NCI-H1092 (cell line): ENCODE results near the gene LY86.

Experiments
- DNase-seq: peaks from one replicate; lab custom pipeline; 2025; lab: John Stamatoyannopoulos, UW

The LY86 gene

DNA sequence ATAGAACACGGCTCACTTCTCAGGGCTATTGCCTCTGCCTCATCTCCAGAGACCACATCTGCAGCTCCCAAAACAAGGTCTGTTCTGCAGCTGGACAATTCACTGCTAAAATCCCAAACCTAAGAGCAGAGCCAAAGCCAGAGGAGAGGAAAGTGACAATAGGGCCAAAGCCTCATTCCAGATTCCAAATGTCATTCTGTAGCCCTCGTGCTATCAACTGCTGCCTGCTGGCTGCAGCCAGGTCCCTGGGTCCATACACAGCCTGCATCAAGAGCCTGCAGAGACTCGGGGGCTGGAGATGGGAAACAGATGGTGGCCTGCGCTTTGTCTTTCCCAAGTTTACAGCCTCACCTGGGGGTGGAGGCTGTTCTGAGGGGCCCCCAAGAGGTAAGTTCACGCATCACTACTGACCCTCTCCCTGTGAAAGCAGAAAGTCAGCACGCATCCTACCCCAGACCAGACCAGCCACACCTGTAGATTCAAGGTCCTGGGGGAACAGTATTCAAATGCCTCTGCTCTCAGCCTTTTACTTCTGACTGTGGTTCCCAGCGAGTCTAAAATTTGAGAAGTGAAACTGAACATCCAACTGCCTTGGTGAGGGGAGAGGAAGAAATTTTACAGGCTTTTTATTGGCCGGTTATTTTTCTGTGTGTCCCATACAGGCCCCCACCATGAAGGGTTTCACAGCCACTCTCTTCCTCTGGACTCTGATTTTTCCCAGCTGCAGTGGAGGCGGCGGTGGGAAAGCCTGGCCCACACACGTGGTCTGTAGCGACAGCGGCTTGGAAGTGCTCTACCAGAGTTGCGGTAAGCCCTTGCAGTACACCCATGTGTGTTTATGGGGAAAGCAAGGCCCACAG lies at the start of gene LY86:
TSS of gene LY86 (plus strand) at position 657 of the 860 bp plus-strand sequence. CDS start at position 672, 15 bp downstream.
- no peak for DNase-seq

DNA sequence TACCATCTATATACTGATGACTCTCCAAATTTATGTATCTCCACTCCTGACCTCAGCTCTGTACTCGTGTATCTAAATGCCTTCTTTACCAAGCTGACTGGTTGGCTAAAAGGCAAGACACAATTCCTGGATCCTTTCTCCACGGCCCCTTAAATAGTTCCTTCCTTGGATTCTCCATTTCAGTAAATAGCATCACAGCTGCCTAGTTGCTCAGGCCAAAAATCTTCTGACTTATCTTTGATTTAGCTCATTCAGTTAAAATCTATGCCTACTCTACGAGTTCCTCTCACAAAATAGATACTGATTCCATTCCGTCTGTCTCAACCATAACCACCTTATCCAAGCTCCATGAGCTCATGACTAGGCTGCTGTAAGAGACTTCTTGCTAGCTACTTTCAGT lies 49.5 kb upstream of the LY86 start:
- no peak for DNase-seq

DNA sequence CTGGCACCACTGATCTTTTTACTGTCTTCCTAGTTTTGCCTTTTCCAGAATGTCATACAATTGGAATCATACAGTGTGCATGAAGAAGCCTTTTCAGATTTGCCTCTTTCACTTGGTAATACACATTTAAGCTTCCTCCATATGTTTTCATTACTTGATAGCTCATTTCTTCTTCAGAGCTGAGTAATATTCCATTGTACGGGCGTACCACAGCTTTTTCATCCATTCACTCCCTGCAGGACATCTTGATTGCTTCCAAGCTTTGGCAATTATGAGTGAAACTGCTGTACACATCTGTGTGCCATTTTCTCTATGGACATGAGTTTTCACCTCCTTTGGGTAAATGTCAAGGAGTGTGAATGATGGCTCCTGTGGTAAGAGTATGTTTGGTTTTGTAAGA lies 46.2 kb upstream of the LY86 start:
- DNase-seq, result no peak

GRCh38 chr6:6543181-6543879 lies 45.2 kb upstream of the LY86 start:
- DNase-seq, result no peak

DNA sequence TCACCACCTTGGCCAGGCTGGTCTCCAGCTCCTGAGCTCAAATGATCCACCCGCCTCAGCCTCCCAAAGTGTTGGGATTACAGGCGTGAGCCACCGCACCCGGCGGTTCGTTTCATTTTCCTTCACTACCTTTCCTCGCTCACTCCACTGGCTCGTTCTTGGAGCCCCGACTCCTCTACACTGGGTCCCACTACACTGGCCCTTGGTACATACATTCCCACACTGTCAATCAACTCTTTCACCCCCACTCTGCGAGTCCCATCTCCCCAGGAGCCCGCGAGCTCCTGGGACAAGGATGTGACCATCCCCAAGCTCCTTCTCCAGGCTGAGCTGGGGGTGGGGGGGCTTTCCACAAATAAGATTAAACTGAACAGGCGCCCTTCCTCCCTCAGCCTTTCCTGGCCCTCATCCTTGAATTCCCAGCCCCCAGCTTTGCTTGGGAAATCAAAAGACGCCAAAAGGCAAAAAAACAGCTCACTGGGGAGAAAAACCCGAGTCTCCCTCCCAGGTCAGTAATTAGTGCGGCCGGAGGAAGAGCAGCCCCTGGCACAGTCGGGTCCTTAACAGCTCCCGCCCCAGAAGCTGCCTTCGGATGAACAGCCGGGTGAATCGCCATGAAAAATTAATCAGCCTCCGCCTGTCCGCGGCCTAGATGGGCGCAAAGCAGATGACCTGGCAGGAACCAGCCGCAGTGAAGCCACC lies 42.8 kb upstream of the LY86 start:
- no peak for DNase-seq

DNA sequence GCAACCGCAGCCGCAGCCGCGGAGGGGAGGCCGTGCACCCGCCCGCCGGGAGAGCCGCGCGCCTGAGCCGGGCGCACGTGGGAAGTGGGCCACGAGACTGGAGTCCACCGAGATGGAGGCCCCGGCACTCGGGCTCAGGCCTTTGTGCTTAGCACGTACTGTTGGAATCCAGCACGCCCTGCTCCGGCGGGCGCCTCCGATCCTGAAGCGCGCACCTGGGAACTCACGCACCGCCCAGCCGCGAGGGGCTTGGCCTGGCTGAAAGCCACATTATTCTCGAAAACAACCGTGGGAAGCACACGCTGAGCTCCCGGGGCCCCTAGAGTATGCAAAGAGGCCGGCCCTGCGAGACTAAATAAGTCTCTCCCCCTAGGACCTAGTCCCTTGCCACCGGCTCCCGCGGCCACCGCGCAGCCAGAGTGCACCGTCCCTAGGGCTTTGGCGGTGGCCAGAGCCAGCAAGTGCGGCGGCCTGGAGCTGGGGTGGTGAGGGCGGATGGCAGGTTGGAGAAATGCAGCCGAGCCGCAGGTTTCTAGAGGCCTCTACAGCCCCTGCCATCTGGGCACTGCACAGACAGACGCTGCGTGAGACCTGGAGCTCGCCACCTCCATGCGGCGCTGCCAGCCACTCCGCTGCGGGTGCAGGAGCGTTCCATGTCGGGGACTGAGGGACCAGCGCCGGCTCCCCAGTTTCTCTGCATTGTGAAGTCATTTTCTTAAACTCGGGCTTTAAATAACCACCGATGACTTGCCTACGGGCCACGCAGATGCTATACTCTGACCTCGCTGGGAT lies 42.0 kb upstream of the LY86 start:
- no peak for DNase-seq

GRCh38 chr6:6547110-6547879 lies 41.2 kb upstream of the LY86 start:
- no peak for DNase-seq

- DNase-seq, result no peak
Measured at GRCh38 chr6:6556161-6556737, 32.3 kb upstream of the LY86 start.

DNA sequence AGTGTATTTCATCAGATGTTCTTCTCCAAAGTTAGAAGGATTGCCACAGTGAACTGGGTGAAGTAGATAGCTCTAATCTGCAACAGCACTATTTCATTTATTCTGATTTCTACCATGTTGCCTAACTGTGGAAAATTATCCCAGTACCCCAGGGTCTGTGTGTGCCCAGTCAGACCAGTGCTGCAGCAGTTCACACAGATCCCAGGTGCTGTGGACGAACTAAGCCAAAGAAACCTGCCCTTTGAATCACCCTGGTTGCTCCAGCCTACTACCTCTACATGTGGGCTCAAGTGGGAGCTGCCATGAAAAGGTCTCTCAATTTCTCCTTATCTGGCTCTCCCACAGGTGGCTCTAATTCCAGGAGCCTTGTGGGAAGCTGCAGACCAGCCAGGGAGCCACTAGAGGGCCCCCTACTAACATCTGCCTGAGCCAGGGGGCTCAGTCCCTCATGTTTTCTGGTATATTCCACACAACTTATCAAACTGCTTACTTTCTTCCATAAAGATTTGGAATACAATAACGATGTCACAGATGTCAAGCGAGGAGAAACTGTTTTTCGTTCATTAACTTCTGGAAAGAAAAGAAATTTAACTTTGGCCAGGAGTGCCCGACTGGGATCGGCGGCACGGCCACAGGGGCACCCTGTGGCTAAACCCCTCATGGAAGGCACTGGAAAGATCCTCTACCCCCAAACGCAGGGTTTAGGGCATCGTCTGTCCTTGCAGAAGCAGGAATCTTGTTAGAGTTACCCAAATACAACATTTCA lies 31.6 kb upstream of the LY86 start:
- DNase-seq, result no peak

DNA sequence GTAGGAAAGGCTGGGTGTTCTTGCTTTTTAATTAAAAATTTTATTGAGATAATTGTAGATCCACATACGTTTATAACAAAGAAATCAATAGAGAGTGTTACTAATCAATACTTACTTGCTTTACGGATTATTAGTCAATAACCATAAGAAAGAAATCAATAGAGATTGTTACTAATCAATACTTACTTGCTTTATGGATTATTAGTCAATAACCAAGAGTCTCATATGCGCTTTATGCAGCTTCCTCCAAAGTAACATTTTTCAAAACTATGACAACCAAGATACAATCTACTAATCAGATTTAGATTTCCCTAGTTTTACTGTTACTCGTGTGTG lies 31.0 kb upstream of the LY86 start:
- no peak for DNase-seq

DNA sequence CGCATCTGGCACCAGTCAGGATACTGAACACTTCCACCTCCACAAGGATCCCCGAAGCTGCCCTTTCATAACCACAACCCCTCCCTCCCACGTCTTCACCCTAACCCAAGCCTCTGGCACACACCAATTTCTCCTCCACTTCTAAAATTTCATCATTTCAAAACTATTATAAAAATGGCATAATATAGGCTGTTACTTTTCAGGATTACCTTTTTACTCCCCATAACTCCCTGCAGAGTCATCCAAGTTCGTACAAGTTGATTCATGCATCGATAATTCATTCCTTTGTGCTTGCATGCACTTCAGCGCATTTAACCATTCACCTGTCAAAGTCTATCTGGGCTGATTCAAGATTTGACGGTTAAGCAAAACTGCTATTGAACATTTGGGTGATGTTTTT lies 30.6 kb upstream of the LY86 start:
- no peak for DNase-seq

DNA sequence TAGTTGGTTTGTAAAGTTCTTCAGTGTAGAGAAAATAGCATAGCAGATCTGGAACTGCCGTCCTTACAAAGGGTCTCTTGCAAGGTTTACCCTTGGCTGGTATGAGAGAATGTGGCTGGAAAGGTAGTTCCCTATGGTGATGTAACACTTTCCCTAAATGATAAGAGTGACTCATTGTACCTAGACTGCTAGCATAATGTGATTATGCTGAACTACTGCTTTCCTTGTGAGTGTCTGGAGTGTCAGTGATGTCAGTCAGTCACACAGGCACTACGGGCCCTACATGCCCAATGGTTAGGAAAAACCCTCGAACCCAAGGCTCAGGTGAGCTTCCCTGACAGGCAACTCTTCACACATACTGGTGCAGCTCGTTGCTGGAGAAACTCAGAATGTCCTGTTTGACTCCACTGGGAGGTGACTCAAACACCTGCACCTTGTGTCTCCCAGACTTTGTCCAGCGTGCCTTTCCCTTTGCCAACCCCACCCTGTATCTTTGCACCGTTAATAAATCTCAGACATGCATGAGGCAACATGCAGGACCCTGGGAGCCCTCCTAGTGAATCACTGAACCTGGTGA lies 28.4 kb upstream of the LY86 start:
- DNase-seq, result no peak

DNA sequence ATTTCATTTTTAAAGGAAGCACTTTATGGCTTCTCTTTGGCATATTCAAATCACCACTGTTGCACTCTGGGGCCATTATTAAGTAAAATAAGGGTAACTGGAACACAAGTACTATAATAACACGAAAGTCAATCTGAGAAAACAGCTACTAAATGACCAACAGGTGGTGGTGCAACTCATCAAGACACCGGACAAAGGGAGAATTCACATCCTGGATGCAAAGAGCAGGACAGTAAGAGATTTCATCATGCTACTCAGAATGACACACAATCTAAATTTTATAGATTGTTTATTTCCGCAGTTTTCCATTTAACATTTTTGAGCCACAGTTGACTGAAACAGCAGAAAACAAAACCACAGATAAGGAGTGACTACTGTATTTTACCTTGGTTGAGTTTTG lies 27.6 kb upstream of the LY86 start:
- DNase-seq, result no peak

DNA sequence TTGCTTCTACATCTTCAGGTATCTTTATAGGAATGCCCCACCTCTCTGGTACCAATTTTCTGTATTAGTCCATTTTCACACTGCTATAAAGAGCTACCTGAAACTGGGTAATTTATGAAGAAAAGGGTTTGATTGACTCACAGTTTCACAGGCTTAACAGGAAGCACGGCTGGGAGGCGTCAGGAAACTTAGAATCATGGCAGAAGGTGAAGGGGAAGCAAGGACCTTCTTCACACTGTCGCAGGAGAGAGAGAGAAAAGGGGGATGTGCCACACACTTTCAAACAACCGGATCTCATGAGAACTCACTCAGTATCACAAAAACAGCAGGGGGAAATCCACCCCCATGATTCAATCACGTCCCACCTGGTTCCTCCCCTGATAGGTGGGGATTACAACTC lies 24.4 kb upstream of the LY86 start:
- no peak for DNase-seq

GRCh38 chr6:6565069-6565468 lies 23.5 kb upstream of the LY86 start:
- DNase-seq, result no peak

DNA sequence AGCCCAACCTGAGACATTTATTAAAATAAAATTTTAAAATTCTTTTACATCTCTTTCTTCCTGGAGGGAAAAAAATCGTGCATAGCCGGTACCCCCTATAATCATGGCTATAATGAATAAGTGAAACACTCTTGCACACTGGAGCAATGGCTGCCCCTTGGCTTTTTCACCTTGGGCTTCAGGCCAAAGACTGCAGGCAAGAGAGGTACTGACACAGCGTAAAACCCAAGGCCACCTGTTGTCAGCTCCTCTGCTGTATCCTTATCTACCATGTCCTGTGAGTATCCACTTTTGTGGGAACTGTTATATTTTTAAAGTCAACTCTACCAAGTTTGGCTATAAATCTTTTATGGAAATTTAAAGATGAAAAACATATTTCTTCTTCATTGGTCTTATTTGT lies 23.0 kb upstream of the LY86 start:
- DNase-seq, result no peak

- DNase-seq, result no peak
Measured at GRCh38 chr6:6566766-6567165, 21.8 kb upstream of the LY86 start.

- no peak for DNase-seq
Measured at GRCh38 chr6:6569096-6569810, 19.3 kb upstream of the LY86 start.

DNA sequence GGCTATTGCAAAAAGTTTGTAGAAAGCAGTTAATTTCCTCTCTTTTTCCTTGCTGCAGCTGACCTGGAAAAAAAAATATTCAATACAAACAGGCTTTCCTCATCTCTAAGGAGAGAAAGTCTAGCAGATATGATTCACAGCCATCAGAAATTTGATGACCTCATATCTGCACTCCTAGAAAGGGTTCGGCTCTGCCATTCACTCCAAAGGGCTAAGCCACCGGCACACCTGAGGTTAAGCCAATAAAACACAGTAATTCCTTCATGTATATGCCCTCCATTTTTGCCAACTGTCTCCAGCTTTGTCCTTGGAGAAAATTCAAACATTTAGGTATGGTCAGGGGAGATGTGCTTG lies 18.7 kb upstream of the LY86 start:
- DNase-seq, result no peak
